SK-N-SH treated with all-trans-retinoic acid at 6 μM for 48 hours (cell line): Measurements from ENCODE around the gene ADARB2.

Experiments
- ATAC-seq: fragments of 200-7000 bp; cut with Tn5 transposase; 3 replicates; pipeline ENCODE4 v1.9.1; 2020; ENCODE audit warnings: mild to moderate bottlenecking, moderate library complexity
- ARNTL ChIP-seq: fragments of 450-650 bp; formaldehyde crosslinking; IDR thresholded peaks from 2 replicates; pipeline ENCODE4 v1.5.0; 2020; ENCODE audit warnings: low read depth, mild to moderate bottlenecking, moderate library complexity, borderline replicate concordance
- BACH2 ChIP-seq: fragments of 250-450 bp; sonication (Bioruptor Pico); IDR thresholded peaks from 2 replicates; pipeline ENCODE4 v1.9.0; 2021; ENCODE audit warnings: mild to moderate bottlenecking, borderline replicate concordance
- CSDC2 ChIP-seq: fragments of 250-450 bp; sonication (Bioruptor Pico); IDR thresholded peaks from 2 replicates; pipeline ENCODE4 v1.5.0; 2020; ENCODE audit warnings: mild to moderate bottlenecking, moderate library complexity
- ESRRG ChIP-seq: fragments of 250-450 bp; sonication (Bioruptor Pico); IDR thresholded peaks from 2 replicates; pipeline ENCODE4 v1.6.1; 2021; ENCODE audit warnings: mild to moderate bottlenecking
- GLIS3 ChIP-seq: fragments of 250-450 bp; sonication (Bioruptor Pico); IDR thresholded peaks from 2 replicates; pipeline ENCODE4 v1.5.0; 2020; ENCODE audit warnings: mild to moderate bottlenecking, moderate library complexity
- ISL1 ChIP-seq: fragments of 250-450 bp; sonication (Bioruptor Pico); IDR thresholded peaks from 2 replicates; pipeline ENCODE4 v2.1.2; 2022; ENCODE audit warnings: mild to moderate bottlenecking, moderate library complexity
- OSR1 ChIP-seq: fragments of 250-450 bp; sonication (Bioruptor Pico); IDR thresholded peaks from 2 replicates; pipeline ENCODE4 v1.8.0; 2022; ENCODE audit warnings: moderate library complexity, mild to moderate bottlenecking, inconsistent platforms
- PPARA ChIP-seq: fragments of 250-450 bp; sonication (Bioruptor Pico); IDR thresholded peaks from 2 replicates; pipeline ENCODE4 v1.5.0; 2020; ENCODE audit warnings: mild to moderate bottlenecking, borderline replicate concordance
- RARB ChIP-seq: fragments of 250-450 bp; sonication (Bioruptor Pico); IDR thresholded peaks from 2 replicates; pipeline ENCODE4 v1.8.0; 2021; ENCODE audit warnings: mild to moderate bottlenecking, moderate library complexity
- SNAI2 ChIP-seq: fragments of 250-450 bp; sonication (Bioruptor Pico); IDR thresholded peaks from 2 replicates; pipeline ENCODE4 v1.5.0; 2020; ENCODE audit warnings: mild to moderate bottlenecking, moderate library complexity
- TCF4 ChIP-seq: fragments of 250-450 bp; sonication (Bioruptor Pico); IDR thresholded peaks from 2 replicates; pipeline ENCODE4 v1.8.0; 2021; ENCODE audit warnings: mild to moderate bottlenecking, moderate library complexity, borderline replicate concordance
- TOX ChIP-seq: fragments of 250-450 bp; sonication (Bioruptor Pico); IDR thresholded peaks from 2 replicates; pipeline ENCODE4 v1.8.0; 2021; ENCODE audit warnings: mild to moderate bottlenecking, moderate library complexity, borderline replicate concordance
- ZC3H10 ChIP-seq: fragments of 250-450 bp; sonication (Bioruptor Pico); IDR thresholded peaks from 2 replicates; pipeline ENCODE4 v1.5.1; 2021; ENCODE audit warnings: mild to moderate bottlenecking, moderate library complexity
- ZFP3 ChIP-seq: fragments of 250-450 bp; sonication (Bioruptor Pico); IDR thresholded peaks from 2 replicates; pipeline ENCODE4 v1.5.0; 2020; ENCODE audit warnings: mild to moderate bottlenecking, moderate library complexity
- ZFP30 ChIP-seq: fragments of 450-650 bp; formaldehyde crosslinking; IDR thresholded peaks from 2 replicates; pipeline ENCODE4 v1.5.0; 2022; ENCODE audit warnings: mild to moderate bottlenecking, moderate library complexity
- ZNF565 ChIP-seq: fragments of 450-650 bp; formaldehyde crosslinking; conservative IDR thresholded peaks from 2 replicates; pipeline ENCODE4 v1.5.0; 2020; ENCODE audit warnings: low read depth, mild to moderate bottlenecking, moderate library complexity
- ZNF70 ChIP-seq: fragments of 450-650 bp; formaldehyde crosslinking; IDR thresholded peaks from 2 replicates; pipeline ENCODE4 v1.5.0; 2020; ENCODE audit warnings: mild to moderate bottlenecking, moderate library complexity
- ZNF8 ChIP-seq: fragments of 450-650 bp; formaldehyde crosslinking; IDR thresholded peaks from 2 replicates; pipeline ENCODE4 v1.5.0; 2020; ENCODE audit warnings: mild to moderate bottlenecking, moderate library complexity
- TF ChIP-seq, protein P1 (sequence below): fragments of 250-450 bp; sonication (Bioruptor Pico); IDR thresholded peaks from 2 replicates; pipeline ENCODE4 v1.5.1; 2020; ENCODE audit warnings: low read depth, mild to moderate bottlenecking, moderate library complexity
- TF ChIP-seq, protein P2 (sequence below): fragments of 250-450 bp; sonication (Bioruptor Pico); IDR thresholded peaks from 2 replicates; pipeline ENCODE4 v1.5.0; 2020; ENCODE audit warnings: mild to moderate bottlenecking, moderate library complexity
- TF ChIP-seq, protein P3 (sequence below): fragments of 250-450 bp; sonication (Bioruptor Pico); IDR thresholded peaks from 2 replicates; pipeline ENCODE4 v1.8.0; 2021; ENCODE audit warnings: low read depth, mild to moderate bottlenecking, moderate library complexity, borderline replicate concordance
- TF ChIP-seq, protein P4 (sequence below): fragments of 250-450 bp; sonication (Bioruptor Pico); IDR thresholded peaks from 2 replicates; pipeline ENCODE4 v1.5.1; 2021; ENCODE audit warnings: mild to moderate bottlenecking, moderate library complexity
- TF ChIP-seq, protein P5 (sequence below): fragments of 250-450 bp; sonication (Bioruptor Pico); IDR thresholded peaks from 2 replicates; pipeline ENCODE4 v1.8.0; 2020; ENCODE audit warnings: mild to moderate bottlenecking, moderate library complexity, borderline replicate concordance

ADARB2 gene

DNA sequence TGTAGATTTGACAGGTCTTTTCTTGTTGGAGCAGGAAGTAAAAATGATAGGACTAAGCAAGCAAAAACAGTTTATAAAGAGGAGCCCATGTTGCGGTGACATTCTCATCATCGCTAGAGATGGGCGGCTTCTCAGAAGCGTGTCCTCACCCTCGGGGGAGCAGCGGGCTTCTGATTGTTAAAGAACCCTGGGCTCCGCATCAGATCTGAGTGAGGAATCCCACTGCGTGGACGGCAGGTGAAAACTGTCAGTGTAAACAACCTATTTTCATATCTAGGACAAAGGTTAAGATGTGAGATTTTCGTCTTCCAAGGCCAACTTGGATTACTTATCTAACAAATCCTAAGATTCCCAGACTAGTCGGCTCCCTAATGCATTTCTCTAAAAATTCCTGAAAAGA lies 177.6 kb downstream of the ADARB2 start (continued):
- TF ChIP-seq, protein P1, sequence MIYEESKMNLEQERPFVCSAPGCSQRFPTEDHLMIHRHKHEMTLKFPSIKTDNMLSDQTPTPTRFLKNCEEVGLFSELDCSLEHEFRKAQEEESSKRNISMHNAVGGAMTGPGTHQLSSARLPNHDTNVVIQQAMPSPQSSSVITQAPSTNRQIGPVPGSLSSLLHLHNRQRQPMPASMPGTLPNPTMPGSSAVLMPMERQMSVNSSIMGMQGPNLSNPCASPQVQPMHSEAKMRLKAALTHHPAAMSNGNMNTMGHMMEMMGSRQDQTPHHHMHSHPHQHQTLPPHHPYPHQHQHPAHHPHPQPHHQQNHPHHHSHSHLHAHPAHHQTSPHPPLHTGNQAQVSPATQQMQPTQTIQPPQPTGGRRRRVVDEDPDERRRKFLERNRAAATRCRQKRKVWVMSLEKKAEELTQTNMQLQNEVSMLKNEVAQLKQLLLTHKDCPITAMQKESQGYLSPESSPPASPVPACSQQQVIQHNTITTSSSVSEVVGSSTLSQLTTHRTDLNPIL (CRISPR knock-in tag), result no peak

DNA sequence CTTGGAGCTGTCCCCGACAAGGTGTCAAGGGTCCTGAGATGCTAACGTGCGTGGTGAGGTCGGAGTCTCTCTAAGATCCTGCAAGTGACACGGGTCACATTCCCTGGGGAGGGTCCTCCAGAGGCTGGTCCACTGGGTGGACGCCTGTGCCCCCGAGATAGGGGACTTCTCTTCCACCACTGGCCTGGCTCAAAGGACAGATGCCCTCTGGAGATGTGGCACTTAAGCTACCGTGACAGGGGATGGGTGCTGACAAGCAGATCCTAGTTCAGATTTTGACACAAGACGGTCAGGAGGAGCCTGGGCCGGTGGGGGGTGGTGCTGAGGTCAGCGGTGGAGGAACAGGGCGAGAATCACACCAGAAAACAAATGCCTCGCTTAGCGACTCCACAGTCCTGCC lies 178.0 kb downstream of the ADARB2 start:
- no peak for TF ChIP-seq TOX (CRISPR knock-in tag)
- no peak for TF ChIP-seq ZNF70
- no peak for TF ChIP-seq RARB (CRISPR knock-in tag)
- TF ChIP-seq TCF4 (CRISPR knock-in tag), result no peak
- no peak for TF ChIP-seq ZNF8 (CRISPR knock-in tag)
- no peak for ATAC-seq

DNA sequence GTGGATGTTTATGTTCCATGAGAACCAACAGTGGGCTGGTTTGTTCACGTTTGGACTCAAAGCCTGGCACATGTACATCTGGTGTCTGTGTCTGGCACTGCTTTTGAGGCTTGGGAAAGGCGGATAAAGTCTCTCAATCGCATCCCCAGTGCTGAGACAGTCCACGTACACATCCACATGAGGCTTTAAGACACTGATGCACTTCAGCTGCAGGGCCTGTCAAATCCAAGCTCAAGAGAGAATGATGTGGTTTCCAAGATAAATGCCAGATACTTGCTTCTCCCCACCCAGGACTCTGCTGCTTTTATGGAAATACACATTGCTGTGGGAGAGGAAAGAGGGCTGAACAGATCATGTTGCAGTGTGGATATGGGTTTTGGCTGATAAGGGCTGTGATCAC lies 178.4 kb downstream of the ADARB2 start:
- ATAC-seq, result no peak
- TF ChIP-seq, protein P2, sequence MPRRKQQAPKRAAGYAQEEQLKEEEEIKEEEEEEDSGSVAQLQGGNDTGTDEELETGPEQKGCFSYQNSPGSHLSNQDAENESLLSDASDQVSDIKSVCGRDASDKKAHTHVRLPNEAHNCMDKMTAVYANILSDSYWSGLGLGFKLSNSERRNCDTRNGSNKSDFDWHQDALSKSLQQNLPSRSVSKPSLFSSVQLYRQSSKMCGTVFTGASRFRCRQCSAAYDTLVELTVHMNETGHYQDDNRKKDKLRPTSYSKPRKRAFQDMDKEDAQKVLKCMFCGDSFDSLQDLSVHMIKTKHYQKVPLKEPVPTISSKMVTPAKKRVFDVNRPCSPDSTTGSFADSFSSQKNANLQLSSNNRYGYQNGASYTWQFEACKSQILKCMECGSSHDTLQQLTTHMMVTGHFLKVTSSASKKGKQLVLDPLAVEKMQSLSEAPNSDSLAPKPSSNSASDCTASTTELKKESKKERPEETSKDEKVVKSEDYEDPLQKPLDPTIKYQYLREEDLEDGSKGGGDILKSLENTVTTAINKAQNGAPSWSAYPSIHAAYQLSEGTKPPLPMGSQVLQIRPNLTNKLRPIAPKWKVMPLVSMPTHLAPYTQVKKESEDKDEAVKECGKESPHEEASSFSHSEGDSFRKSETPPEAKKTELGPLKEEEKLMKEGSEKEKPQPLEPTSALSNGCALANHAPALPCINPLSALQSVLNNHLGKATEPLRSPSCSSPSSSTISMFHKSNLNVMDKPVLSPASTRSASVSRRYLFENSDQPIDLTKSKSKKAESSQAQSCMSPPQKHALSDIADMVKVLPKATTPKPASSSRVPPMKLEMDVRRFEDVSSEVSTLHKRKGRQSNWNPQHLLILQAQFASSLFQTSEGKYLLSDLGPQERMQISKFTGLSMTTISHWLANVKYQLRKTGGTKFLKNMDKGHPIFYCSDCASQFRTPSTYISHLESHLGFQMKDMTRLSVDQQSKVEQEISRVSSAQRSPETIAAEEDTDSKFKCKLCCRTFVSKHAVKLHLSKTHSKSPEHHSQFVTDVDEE (CRISPR knock-in tag), result no peak
- TF ChIP-seq SNAI2 (no peak), ESRRG (CRISPR knock-in tag) (no peak), ZNF565 (CRISPR knock-in tag) (no peak), ZC3H10 (CRISPR knock-in tag) (no peak), PPARA (no peak), ARNTL (CRISPR knock-in tag) (no peak), OSR1 (CRISPR knock-in tag) (no peak), RARB (CRISPR knock-in tag) (no peak), TOX (CRISPR knock-in tag) (no peak), TCF4 (CRISPR knock-in tag) (no peak), ZNF70 (no peak), ZFP30 (CRISPR knock-in tag) (no peak), ISL1 (CRISPR knock-in tag) (no peak), ZFP3 (no peak), ZNF8 (CRISPR knock-in tag) (no peak)
- TF ChIP-seq, protein P1 (CRISPR knock-in tag), result no peak
- TF ChIP-seq, protein P3, sequence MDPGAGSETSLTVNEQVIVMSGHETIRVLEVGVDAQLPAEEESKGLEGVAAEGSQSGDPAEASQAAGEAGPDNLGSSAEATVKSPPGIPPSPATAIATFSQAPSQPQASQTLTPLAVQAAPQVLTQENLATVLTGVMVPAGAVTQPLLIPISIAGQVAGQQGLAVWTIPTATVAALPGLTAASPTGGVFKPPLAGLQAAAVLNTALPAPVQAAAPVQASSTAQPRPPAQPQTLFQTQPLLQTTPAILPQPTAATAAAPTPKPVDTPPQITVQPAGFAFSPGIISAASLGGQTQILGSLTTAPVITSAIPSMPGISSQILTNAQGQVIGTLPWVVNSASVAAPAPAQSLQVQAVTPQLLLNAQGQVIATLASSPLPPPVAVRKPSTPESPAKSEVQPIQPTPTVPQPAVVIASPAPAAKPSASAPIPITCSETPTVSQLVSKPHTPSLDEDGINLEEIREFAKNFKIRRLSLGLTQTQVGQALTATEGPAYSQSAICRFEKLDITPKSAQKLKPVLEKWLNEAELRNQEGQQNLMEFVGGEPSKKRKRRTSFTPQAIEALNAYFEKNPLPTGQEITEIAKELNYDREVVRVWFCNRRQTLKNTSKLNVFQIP (CRISPR knock-in tag), result no peak

DNA sequence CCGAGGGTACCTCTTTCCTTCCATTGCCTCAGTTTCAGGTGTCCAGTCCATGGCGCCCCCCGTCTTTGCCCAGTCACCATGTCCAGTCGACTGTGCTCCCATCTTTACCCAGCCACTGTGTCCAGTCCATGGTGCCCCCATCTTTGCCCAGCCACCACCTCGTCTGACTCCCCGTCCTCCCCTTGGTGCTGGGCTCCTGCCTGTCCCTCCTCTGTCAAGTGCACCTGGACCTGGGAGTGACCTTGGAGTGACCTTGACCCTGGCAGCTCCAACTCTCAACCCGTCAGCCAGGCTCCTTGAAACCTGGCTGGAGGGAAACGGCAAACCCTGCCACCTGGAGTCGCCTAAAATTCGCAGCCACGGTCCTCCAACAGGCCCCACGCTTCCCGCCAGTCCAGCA lies 180.2 kb downstream of the ADARB2 start:
- no peak for ATAC-seq
- TF ChIP-seq ESRRG (CRISPR knock-in tag) (no peak), ZNF8 (CRISPR knock-in tag) (no peak), RARB (CRISPR knock-in tag) (no peak)
- TF ChIP-seq, protein P4, sequence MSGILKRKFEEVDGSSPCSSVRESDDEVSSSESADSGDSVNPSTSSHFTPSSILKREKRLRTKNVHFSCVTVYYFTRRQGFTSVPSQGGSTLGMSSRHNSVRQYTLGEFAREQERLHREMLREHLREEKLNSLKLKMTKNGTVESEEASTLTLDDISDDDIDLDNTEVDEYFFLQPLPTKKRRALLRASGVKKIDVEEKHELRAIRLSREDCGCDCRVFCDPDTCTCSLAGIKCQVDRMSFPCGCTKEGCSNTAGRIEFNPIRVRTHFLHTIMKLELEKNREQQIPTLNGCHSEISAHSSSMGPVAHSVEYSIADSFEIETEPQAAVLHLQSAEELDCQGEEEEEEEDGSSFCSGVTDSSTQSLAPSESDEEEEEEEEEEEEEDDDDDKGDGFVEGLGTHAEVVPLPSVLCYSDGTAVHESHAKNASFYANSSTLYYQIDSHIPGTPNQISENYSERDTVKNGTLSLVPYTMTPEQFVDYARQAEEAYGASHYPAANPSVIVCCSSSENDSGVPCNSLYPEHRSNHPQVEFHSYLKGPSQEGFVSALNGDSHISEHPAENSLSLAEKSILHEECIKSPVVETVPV (CRISPR knock-in tag), result no peak

DNA sequence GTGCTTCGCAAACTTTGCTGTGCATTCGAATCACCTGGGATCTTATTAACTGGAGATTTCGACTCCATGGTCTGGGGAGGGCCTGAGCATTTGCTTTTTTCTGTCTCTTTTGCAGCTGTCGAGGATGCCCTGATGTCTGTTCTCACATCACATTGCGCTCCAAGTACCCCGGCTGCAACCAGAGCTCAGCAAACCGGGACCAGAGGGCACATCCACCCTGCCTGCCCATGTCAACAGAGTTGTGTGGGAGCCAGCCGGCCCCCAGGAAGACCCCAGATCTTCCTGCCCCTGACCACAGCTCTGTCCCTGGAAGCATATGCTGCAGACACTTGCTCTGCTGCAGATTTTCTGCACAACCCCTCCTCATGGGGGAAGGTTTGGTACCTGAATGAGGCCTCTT lies 180.8 kb downstream of the ADARB2 start:
- no peak for TF ChIP-seq ZNF70
- TF ChIP-seq GLIS3 (CRISPR knock-in tag), result no peak
- no peak for TF ChIP-seq ZFP30 (CRISPR knock-in tag)
- no peak for TF ChIP-seq BACH2 (CRISPR knock-in tag)
- no peak for TF ChIP-seq ISL1 (CRISPR knock-in tag)
- no peak for TF ChIP-seq ARNTL (CRISPR knock-in tag)
- no peak for TF ChIP-seq ZNF8 (CRISPR knock-in tag)
- TF ChIP-seq, protein P1 (CRISPR knock-in tag), result no peak
- TF ChIP-seq CSDC2 (CRISPR knock-in tag), result no peak
- TF ChIP-seq, protein P5, sequence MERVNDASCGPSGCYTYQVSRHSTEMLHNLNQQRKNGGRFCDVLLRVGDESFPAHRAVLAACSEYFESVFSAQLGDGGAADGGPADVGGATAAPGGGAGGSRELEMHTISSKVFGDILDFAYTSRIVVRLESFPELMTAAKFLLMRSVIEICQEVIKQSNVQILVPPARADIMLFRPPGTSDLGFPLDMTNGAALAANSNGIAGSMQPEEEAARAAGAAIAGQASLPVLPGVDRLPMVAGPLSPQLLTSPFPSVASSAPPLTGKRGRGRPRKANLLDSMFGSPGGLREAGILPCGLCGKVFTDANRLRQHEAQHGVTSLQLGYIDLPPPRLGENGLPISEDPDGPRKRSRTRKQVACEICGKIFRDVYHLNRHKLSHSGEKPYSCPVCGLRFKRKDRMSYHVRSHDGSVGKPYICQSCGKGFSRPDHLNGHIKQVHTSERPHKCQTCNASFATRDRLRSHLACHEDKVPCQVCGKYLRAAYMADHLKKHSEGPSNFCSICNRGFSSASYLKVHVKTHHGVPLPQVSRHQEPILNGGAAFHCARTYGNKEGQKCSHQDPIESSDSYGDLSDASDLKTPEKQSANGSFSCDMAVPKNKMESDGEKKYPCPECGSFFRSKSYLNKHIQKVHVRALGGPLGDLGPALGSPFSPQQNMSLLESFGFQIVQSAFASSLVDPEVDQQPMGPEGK, result no peak
- TF ChIP-seq PPARA, result no peak

More for the DNA sequence above, 180.8 kb downstream of the ADARB2 start:
- ATAC-seq, result no peak
